GM21786 (cell line): ENCODE measurements around the gene APOOL.
"Not testable (repeated sequence)": the region's sequence is repeated elsewhere in the genome, so short reads cannot be mapped to it uniquely, and the experiment has no call there.

ENCODE experiments used
- ATAC-seq: cut with Tn5 transposase; IDR thresholded peaks from one replicate; pipeline ENCODE4 v1.9.1; 2021; ENCODE audit not compliant: unreplicated experiment

The APOOL gene, protein sequence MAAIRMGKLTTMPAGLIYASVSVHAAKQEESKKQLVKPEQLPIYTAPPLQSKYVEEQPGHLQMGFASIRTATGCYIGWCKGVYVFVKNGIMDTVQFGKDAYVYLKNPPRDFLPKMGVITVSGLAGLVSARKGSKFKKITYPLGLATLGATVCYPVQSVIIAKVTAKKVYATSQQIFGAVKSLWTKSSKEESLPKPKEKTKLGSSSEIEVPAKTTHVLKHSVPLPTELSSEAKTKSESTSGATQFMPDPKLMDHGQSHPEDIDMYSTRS

DNA sequence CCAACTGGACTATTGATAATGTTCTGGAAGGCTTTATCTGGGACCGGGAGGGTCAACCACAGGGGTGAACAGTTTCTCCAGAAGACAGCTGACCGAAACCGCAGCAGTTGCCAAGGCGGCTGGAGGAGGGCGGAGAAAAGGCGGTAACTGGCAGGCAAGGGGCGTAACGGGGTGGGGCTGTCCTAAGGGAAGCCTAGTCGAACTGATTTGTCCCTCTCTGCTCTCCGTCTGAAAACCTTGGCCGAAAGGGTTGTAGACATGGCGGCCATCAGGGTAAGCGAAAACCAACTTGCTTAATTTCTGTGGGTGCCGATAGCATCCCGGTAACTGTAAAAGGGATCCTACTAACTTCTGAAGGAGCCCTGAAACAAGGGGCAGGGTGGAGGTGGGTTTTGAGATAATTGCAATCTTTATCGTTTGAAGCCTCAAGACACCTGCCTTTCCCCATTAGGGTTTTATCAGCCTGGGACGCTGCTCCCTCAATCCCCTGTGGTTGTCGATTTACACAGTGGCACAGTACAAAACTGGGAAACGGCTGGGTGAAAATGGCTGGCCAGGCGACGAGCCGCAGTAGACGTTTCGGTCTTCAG, at the start of gene APOOL:
Gene APOOL (plus strand): TSS at position 223 of the 590 bp plus-strand sequence. CDS start 36 bp downstream, at position 259.
- ATAC-seq = peak; percentile 94

DNA sequence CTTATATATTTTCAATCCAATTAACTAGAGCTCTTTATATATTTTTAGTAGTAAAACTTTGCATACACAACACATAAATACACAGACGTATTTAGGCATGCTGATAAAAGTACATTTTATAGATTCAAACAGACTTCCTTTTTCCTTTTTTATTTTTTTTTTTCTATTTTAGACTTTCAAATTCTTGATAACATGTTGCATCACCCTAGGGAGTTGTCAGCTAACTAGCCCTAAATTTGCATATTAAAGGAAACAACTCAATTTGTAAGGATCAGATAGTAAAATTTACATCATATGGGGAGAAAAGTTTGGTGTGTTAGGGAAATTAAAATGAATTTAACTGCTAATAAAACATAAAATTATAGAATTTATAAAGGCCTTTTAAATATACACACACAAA, 47.4 kb upstream of the APOOL start:
- ATAC-seq = no peak

DNA sequence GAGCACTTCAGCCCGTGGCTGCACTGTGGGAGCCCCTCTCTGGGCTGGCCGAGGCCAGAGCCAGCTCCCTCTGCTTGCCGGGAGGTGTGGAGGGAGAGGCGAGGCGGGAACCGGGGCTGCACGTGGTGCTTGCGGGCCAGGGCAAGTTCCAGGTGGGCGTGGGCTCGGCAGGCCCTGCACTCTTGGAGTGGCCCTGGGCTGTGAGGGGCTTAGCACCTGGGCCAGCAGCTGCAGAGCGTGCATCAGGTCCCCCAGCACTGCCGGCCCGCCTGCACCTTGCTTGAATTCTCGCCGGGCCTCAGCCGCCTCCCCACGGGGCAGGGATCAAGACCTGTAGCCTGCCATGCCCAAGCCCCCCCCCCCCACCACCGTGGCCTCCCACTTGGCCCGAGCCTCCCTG, 28.9 kb upstream of the APOOL start:
- no peak for ATAC-seq

- ATAC-seq = not testable (repeated sequence)
These were observed 11.9 kb upstream of the APOOL start for GRCh38 chrX:84991739-84992138.

- no peak for ATAC-seq
These were observed 10.5 kb upstream of the APOOL start for GRCh38 chrX:84993150-84993549.

GRCh38 chrX:85001344-85001743, 2.3 kb upstream of the APOOL start:
- ATAC-seq = no peak

DNA sequence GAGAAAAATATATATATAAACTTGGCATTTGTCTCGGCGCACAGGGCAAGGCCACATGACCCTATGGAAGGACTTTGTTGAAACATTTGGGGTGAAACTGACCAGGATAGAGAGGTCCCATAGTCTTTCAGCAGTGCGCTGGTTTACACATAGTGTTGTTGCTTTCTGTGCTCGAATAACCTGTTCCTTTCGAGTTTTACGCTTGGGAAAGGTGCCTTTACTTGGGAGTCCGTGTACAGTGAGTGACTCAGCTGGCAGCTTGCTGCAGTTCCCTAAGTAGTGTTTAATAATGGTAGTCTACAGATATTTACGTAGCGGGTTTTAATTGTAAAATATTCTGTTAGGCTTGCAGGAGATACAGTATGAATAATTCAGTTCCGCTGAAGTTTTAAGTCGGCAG, 578 bp downstream of the APOOL start:
- peak; percentile 1 for ATAC-seq

DNA sequence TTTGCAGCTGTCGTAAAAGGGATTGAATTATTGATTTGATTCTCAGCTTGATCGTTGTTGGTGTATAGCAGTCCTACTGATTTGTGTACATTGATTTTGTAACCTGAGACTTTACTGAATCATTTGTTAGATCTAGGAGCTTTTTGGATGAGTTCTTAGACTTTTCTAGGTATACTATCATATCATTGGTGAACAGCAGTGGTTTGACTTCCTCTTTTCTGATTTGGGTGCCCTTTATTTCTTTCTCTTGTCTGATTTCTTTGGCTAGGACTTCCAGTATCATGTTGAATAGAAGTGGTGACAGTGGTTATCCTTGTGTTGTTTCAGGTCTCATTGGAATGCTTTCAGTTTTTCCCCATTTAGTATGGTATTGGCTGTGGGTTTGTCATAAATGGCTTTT, 8.4 kb downstream of the APOOL start:
- ATAC-seq = no peak

DNA sequence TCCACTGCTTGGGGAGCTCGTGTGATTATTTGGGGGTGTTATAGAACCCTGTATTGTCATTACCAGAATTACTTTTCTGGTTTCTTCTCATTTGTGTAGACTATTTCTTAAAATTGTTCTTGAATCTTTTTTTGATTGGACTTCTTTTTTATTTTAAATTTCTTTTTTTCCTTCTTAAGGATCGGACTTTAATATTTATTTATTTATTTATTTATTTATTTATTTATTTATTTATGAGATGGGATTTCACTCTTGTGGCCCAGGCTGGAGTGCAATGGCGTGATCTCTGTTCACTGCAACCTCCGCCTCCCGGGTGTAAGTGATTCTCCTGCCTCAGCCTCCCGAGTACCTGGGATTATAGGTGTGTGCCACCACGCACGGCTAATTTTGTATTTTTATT, 11.7 kb downstream of the APOOL start:
- not testable (repeated sequence) for ATAC-seq

DNA sequence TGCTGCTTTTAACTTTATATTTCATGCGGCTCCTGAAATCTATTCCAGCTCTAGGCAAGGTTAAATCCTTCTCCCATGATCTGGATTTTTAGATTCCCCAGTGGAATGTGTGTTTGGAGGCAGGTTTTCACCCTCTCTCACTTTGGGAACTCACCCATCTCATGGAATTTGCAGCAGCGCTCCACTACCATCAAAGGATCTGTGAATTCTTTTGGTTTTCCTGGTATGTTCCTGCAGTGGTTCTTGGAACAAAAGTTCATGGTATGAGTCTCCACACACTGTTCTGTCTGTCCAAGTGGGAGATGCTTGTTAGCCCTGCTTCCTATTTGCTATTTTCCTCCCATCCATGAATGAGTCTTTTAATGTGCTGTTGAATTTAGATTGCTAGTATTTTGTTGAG, 14.0 kb downstream of the APOOL start:
- ATAC-seq = no peak

GRCh38 chrX:85018471-85018870, 14.8 kb downstream of the APOOL start:
- ATAC-seq = no peak

GRCh38 chrX:85020216-85020615, 16.5 kb downstream of the APOOL start:
- ATAC-seq = no peak

DNA sequence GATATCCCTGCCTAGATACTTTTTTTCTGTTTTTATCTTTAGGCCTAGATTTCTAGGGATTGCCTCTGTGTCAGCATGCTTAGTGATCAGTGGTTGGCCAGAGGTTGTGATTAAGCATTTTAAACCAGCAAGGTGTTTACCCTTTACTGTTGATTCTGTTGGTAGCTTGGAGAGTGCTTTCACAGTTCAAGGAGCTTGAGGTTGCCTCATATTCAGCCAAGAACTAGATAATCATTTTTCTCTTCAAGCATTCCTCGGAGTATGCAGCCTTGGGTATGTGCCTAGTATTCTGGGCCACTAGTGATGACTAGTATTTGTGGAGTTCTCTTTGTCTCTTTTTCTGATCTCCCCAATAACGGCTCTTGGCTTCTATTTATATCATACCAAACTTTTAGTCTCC, 20.4 kb downstream of the APOOL start:
- ATAC-seq = no peak

GRCh38 chrX:85024562-85024961, 20.9 kb downstream of the APOOL start:
- ATAC-seq = no peak

- no peak for ATAC-seq
These were observed 22.5 kb downstream of the APOOL start for GRCh38 chrX:85026170-85026569.

DNA sequence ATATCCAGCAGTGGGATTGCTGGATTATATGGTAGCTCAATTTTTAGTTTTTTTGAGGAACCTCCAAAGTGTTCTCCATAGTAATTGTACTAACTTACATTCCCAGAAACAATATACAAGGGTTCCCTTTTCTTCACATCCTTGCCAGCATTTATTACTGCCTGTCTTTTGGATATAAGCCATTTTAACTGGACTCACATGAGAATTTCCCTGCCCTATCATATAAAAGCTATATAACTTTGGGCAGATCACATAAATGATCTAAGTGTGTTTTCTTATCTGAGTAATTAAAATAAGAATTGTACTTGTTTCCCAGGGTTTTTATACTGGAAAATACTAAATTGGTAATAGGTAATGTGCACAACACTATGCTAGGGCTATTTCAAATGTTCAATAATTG, 25.4 kb downstream of the APOOL start:
- no peak for ATAC-seq

- no peak for ATAC-seq
These were observed 27.8 kb downstream of the APOOL start for GRCh38 chrX:85031505-85031904.

DNA sequence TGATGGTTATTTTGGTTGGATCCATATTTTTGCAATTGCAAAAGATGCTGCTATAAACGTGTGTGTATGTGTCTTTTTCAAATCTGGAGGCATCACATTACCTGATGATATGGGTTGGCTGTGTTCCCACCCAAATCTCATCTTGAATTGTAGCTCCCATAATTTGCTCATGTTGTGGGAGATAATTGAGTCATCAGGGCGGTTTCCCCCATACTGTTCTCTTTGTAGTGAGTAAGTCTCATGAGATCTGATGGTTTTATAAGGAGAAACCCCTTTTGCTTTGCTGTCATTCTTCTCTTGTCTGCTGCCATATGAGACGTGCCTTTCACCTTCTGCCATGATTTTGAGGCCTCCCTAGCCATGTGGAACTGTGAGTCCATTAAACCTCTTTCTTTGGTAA, 33.4 kb downstream of the APOOL start:
- ATAC-seq = no peak

GRCh38 chrX:85051627-85052026, 48.0 kb downstream of the APOOL start:
- ATAC-seq = no peak

DNA sequence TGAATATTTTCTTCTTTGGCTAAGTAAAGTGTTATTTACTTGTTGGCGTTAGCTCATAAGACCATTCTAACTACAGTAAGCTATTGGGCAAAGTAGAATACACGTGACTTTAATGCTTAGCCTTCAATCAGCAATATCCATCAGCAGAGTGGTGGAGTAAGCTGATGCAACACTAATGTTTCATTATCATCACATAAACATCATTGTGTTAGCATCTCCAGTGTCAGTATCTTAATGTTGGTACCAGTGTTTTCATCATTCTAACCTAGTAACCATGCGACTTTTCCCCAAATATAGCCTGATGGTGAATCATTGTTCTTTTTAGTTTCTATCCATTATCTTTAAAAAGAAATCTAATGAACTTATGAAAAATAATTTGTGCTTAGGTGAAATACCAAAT, 48.5 kb downstream of the APOOL start:
- no peak for ATAC-seq

DNA sequence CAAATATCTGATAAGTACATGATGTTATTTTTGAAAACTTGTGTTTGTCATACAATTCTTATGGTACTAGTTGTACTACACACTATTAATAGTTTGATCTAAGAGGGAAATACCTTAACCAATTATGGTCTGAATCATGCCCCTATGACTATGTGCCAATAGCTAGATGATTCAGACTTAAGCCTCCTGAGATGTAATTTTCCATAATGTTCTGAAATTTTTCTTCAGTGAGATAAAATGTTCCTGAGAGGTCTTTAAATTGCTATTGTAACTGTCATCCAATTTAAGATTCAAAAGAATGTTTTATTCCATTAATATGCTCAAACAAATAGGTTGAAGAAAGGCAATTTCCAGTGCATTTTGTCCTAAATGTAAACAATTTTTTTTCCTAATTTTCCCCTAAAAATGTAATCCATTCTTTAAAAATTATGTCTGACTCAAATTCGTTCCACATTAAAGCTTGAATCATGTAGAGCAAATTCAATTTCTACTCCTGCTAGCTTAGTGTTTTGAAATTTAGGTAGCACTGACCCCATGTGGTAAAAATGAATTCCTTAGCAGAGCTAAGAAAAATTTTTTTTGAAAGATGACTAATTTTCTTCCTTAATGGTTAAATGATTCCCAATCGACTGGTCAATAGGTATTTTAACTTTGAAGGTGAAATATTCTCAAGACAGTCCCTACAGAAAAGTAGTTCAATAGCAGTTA, 49.1 kb downstream of the APOOL start:
- no peak for ATAC-seq

- ATAC-seq = no peak
These were observed 62.0 kb downstream of the APOOL start for GRCh38 chrX:85065512-85066198.
